Esophagus squamous epithelium (tissue), 5 donors: Measurements from ENCODE around the gene KRT38. TPM values are rescaled to one million over a fixed set of nuclear protein-coding genes. Genes with fewer than 3 reads are reported as not detected.

Experiments
- DNase-seq: peaks from one replicate; lab custom pipeline; 2025; lab: John Stamatoyannopoulos, UW
- H3K27ac ChIP-seq, 4 donors: fragments of 200-600 bp; sonication (generic); one replicate each; pipeline ENCODE4 v1.5.1; 2016 to 2019; ENCODE audit warnings: mild to moderate bottlenecking in 1 of 4
- H3K27me3 ChIP-seq, 4 donors: fragments of 200-600 bp; sonication (generic); 1 replicate in 3 of 4; 2 replicates in 1 of 4; pipeline versions ENCODE4 v1.5.1 to v1.6.0; 2017 to 2021; ENCODE audit warnings: antibody characterized with exemption in 1 of 4
- H3K36me3 ChIP-seq, 3 donors: fragments of 200-600 bp; sonication (generic); one replicate each; pipeline ENCODE4 v1.5.1; 2016 to 2019
- H3K4me1 ChIP-seq, 3 donors: fragments of 200-600 bp; sonication (generic); one replicate each; pipeline ENCODE4 v1.5.1; 2017 to 2019
- H3K4me3 ChIP-seq, 4 donors: fragments of 200-600 bp; sonication (generic); 1 replicate in 3 of 4; 2 replicates in 1 of 4; pipeline ENCODE4 v1.5.1; 2016 to 2019; ENCODE audit warnings: mild to moderate bottlenecking in 2 of 4, moderate library complexity in 1 of 4
- H3K9me3 ChIP-seq, 3 donors: fragments of 200-600 bp; sonication (generic); one replicate each; pipeline ENCODE4 v1.5.1; 2016 to 2019
- POLR2A ChIP-seq, 4 donors: fragments of 450-650 bp; IDR thresholded peaks; one replicate each; pipeline ENCODE4 v1.6.1; 2017; ENCODE audit warnings: antibody characterized with exemption in 4 of 4, mild to moderate bottlenecking in 4 of 4, moderate library complexity in 3 of 4
- WGBS, 2 donors: methylation state at CpG; one replicate each; pipeline ENCODE4 v1.1.5; 2018; 5-methylcytosine and 5-hydroxymethylcytosine counted together
- intact Hi-C: fragments of 100-400 bp; cut with DNase I; formaldehyde crosslinking; loops from one replicate; pipeline ENCODE4 v1.15.0; 2022
- total RNA-seq, 4 donors: library from RNA; depleted of rRNA; stranded (reverse); fragments of >200 nt; gene quantifications; one replicate each; pipeline ENCODE4 v1.1.0, GENCODE V29; 2016
- TF ChIP-seq, protein P1 (sequence below), 6 experiments: fragments of 450-650 bp in 4 of 6; fragments of 200-600 bp in 2 of 6; sonication (generic) in 2 of 6; IDR thresholded peaks; one replicate each; pipeline ENCODE4 v1.5.1; 2016 to 2019; ENCODE audit warnings: antibody characterized with exemption in 6 of 6, mild to moderate bottlenecking in 4 of 6, moderate library complexity in 4 of 6
- donor health status: DM: yes; HTN: yes; CAD: no.

KRT38 gene
- total RNA-seq, 4 donors from 2014 or later, result 0.18 TPM; not detected in 3

DNA sequence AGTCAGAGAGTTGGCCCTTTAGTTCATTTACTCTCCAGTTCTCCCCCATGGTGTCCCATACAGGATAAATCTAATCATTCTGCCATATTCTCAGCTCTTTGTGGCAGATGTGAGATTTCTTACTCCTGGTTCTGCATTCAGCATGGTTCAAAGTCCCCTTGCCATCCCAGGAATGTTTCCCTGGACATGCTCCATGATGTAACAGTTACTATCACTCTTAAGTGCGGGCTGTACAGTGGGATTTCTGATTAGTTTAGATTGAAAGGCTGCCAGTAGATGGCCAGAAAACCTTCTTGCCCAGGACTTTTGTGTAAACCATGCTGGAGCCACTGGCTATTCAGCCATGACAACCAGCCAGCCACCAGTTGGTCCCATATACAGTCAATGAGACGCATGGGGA lies 26.8 kb downstream of the KRT38 start:
- Histone ChIP-seq H3K27me3 (no peaks in the 10 kb centered on the region), H3K9me3 (no peaks in the 10 kb centered on the region), H3K4me3 (no peak overlapping the region), H3K4me1 (peaks cover 5 to 31% (median 17%) of the 10 kb centered on the region in 3 donors), H3K27ac (no peak overlapping the region), H3K36me3 (no peaks in the 10 kb centered on the region)
- no peak for TF ChIP-seq POLR2A (IDR thresholded peaks at IDR 0.05)
- TF ChIP-seq, protein P1, sequence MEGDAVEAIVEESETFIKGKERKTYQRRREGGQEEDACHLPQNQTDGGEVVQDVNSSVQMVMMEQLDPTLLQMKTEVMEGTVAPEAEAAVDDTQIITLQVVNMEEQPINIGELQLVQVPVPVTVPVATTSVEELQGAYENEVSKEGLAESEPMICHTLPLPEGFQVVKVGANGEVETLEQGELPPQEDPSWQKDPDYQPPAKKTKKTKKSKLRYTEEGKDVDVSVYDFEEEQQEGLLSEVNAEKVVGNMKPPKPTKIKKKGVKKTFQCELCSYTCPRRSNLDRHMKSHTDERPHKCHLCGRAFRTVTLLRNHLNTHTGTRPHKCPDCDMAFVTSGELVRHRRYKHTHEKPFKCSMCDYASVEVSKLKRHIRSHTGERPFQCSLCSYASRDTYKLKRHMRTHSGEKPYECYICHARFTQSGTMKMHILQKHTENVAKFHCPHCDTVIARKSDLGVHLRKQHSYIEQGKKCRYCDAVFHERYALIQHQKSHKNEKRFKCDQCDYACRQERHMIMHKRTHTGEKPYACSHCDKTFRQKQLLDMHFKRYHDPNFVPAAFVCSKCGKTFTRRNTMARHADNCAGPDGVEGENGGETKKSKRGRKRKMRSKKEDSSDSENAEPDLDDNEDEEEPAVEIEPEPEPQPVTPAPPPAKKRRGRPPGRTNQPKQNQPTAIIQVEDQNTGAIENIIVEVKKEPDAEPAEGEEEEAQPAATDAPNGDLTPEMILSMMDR (IDR thresholded peaks at IDR 0.05), result no peak
- WGBS, 2 donors, result 75 to 89% methylated on average over 1 to 2 of the region's 2 CpGs
- intact Hi-C loops, result no loop called here
- no peak for DNase-seq

DNA sequence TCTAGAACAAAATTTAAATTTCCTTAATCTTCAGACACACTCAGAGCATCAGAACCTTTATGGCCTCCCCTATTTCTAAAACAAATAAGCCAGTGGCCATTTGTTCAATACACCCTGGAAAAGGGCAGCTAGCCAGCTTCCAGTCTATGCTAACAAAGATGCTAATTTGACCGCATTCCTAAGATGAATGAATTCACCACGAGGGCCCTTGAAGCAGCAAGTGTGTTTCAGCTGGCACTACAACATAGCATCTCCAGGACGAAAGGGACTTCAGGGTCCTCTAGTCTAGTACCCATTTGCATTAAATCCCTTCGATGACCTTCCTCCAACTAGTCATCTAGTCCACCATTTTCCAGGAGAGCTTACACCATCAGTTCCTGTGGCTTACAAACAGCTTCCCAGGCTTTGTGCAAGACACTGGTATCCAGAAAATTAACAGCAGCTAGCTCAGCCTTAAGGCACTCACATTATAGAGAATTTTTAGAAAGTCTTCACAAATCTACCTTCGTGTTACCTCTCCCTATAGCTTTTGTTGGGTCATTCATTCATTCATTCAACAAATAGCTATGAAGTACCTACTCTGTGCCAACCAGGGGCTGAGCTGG lies 27.3 kb downstream of the KRT38 start:
- Histone ChIP-seq H3K4me3 (no peak overlapping the region), H3K27me3 (no peaks in the 10 kb centered on the region), H3K4me1 (peaks cover 4 to 26% (median 12%) of the 10 kb centered on the region in 3 donors), H3K9me3 (no peaks in the 10 kb centered on the region), H3K36me3 (no peaks in the 10 kb centered on the region), H3K27ac (no peak overlapping the region)
- WGBS, 2 donors, result 67 to 75% methylated on average over 5 of the region's 5 CpGs
- no peak for TF ChIP-seq POLR2A (IDR thresholded peaks at IDR 0.05)
- TF ChIP-seq, protein P1 (IDR thresholded peaks at IDR 0.05), result no peak
- no peak for DNase-seq
- intact Hi-C loops, result no loop called here

DNA sequence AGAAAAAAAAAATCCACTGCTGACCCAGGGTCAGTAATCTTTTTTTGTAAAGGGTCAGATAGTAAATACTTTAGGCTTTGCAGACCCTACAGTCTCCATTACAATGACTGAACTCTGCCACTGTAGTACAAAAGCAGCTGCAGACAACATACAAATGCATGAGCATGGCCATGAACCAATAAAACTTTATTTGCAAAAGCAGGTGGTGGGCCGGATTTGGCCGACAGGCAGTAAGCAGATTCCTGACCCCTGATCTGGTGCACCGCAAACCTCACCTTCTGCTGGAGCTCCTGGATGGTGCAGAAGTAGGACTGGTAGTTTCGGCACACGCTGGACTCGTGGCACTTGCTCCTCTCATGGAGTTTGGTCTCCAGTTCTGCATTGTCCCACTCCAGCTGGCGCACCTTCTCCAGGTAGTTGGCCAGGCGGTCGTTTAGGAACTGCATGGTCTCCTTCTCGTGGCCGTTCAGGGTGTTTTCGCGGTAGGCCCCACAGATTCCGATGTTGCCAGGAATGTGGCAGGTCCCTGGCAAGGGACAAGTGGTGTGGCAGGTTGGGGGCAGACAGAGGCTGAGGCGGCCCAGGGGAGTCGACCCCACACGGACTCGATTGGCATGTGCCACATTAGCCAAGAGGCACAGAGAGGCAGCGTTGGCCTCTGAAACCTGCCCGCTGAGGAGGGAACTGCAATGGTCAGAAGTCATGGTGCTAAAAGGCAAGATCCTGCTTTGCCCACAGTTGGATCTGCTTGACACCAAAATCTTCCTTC lies 29.5 kb downstream of the KRT38 start:
- 93 to 99% methylated on average over 5 to 12 of the region's 20 CpGs for WGBS, 2 donors
- TF ChIP-seq, protein P1 (IDR thresholded peaks at IDR 0.05), result no peak
- no peak for TF ChIP-seq POLR2A (IDR thresholded peaks at IDR 0.05)
- intact Hi-C loops, result no loop called here

DNA sequence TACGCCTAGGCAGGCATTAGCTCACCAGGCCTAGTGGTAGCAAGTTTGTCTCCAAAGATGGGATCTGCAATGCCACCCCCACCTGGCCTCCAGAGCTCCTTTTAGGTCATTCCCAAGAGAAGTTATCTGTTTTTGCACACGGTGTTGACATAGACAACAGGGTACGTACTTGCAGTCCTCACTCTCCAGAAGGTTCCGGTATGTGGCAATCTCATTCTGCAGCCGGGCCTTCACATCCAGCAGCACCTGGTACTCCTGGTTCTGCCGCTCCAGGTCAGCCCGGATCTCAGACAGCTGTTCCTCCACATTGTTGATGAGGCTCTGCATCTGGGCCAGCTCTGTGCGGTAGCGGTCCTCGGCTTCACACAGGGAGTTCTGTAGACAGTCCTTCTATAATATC lies 33.6 kb downstream of the KRT38 start:
- WGBS, 2 donors, result 88 to 89% methylated on average over 7 to 10 of the region's 10 CpGs
- TF ChIP-seq POLR2A (IDR thresholded peaks at IDR 0.05), result no peak
- TF ChIP-seq, protein P1 (IDR thresholded peaks at IDR 0.05), result no peak
- no peak for DNase-seq
- H3K9me3 ChIP-seq, result no peaks in the 10 kb centered on the region
- H3K4me1 ChIP-seq, result peaks cover 25 to 46% (median 26%) of the 10 kb centered on the region in 3 donors
- no peak overlapping the region for H3K4me3 ChIP-seq
- H3K36me3 ChIP-seq, result no peaks in the 10 kb centered on the region
- intact Hi-C loops, result no loop called here
- H3K27me3 ChIP-seq, result no peaks in the 10 kb centered on the region
- no peak overlapping the region for H3K27ac ChIP-seq

More for the DNA sequence above, 29.5 kb downstream of the KRT38 start:
- peaks cover 0 to 9% (median 0%) of the 10 kb centered on the region in 3 donors for H3K4me1 ChIP-seq
- DNase-seq, result no peak
- no peaks in the 10 kb centered on the region for H3K36me3 ChIP-seq
- no peaks in the 10 kb centered on the region for H3K27me3 ChIP-seq
- H3K4me3 ChIP-seq, result no peak overlapping the region
- H3K27ac ChIP-seq, result no peak overlapping the region
- no peaks in the 10 kb centered on the region for H3K9me3 ChIP-seq

DNA sequence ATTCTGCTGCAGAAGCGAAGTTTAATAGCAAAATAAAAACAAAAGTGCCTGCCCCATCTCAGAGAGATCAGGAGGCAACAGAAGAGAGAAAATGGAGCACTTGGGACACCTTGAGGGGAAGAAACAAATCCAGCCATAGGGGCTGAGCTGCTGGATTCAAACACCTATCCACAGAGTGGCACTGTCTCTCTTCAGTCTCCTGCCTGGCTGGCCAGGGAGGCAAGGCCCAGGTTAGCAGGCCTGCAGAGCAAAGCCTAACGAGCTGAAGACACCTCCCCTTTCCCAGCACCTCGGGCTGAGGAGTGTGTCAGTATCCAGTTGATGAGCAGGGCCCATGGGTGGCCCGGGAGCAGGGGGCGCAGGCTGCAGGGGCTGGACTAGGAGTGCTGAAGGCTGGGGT lies 34.6 kb downstream of the KRT38 start:
- DNase-seq, result no peak

More for the DNA sequence above, 34.6 kb downstream of the KRT38 start:
- Histone ChIP-seq H3K27ac (no peak overlapping the region), H3K4me1 (peaks cover 28 to 52% (median 29%) of the 10 kb centered on the region in 3 donors), H3K9me3 (no peaks in the 10 kb centered on the region), H3K27me3 (no peaks in the 10 kb centered on the region), H3K36me3 (no peaks in the 10 kb centered on the region), H3K4me3 (no peak overlapping the region)
- 38 to 70% methylated on average over 2 to 5 of the region's 5 CpGs for WGBS, 2 donors
- TF ChIP-seq, protein P1 (IDR thresholded peaks at IDR 0.05), result peak in 4 of 6 experiments; percentile 17 to 46 (median 22)
- no peak for TF ChIP-seq POLR2A (IDR thresholded peaks at IDR 0.05)
- intact Hi-C loops, result no loop called here
